GM08714 (cell line): ENCODE results near the gene ATXN7.
A peak's percentile ranks its signal among the peaks of the same experiment; 100 is the strongest.

ENCODE experiments used
- H3K4me3 ChIP-seq: fragments of 200-500 bp; sonication (Bioruptor generic); 2 replicates; pipeline ENCODE4 v1.5.1; 2014; ENCODE audit warnings: mild to moderate bottlenecking, low read length, inconsistent platforms
- ZNF274 ChIP-seq: IDR thresholded peaks from 2 replicates; pipeline ENCODE4 v1.6.1; 2012; ENCODE audit warnings: mild to moderate bottlenecking, low read depth, low read length

The ATXN7 gene

DNA sequence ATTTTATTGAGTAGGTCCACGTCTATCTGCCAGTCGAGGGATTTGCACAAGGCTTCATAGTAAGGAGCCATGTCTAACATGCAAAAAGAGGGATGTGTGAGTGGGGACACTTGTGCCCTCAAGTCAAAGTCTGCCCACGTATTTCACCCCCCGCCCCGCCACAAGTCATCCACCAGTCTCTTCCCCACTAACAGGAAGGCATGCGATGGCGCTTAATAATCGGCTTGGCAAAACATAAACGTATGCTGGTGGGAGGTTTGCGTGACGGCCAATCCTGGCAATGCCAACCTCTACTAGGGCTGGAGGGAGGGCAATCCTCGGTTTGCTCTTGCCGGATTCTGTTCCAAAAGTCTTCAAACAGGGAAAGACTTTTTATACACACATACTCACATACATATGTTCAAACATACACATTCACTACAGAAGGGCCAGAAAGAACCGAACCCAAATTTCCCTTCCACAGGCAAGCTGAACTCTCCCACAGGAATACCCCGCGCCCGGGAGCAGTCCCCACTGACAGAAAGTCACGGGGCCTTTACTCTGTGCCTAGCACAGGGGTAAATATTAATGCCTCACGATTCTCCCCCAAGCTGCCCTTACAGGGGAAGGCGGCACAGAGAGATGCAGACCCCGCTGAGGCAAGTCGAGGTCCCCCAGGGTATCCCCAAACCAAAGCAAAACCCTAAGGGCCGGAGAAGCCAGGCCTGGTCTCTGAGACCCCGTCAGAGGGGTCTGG is 159.0 kb downstream of the ATXN7 start:
- TF ChIP-seq ZNF274 = no peak
- peak overlapping the region; percentile 92 for H3K4me3 ChIP-seq

GRCh38 chr3:64023187-64023860 is 159.7 kb downstream of the ATXN7 start, which contains the start of gene PSMD6:
TSS of gene PSMD6 (minus strand) at chr3:64023494. CDS start at chr3:64023419, 75 bp downstream.
- H3K4me3 ChIP-seq = peak within 1 kb of the TSS; percentile 92
- no peak for TF ChIP-seq ZNF274

- no peak overlapping the region for H3K4me3 ChIP-seq
- TF ChIP-seq ZNF274 = no peak
Observed at GRCh38 chr3:64023861-64024223, 160.2 kb downstream of the ATXN7 start.

DNA sequence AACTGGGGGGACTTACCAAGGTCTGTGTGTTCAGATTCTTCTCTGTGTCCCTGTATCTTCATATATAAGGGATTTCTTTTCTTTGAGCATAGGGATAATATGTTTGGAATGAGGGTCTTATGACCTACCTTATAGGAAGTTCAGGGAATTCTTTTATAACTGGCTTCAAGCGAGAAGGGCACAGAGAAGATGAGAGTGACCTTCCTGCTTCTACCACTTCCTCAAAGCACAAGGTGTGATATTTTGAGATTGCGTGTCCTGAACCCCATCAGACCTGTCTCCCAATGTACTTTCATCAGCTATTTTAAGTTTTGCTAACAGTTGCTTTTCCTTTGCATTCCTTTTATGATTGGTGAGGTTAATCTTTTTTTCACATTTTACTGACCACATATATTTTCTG is 162.7 kb downstream of the ATXN7 start:
- no peak overlapping the region for H3K4me3 ChIP-seq
- TF ChIP-seq ZNF274 = no peak

- no peak for TF ChIP-seq ZNF274
- no peak overlapping the region for H3K4me3 ChIP-seq
Observed at GRCh38 chr3:64027658-64028057, 164.0 kb downstream of the ATXN7 start.

- no peak for TF ChIP-seq ZNF274
- H3K4me3 ChIP-seq = no peak overlapping the region
Observed at GRCh38 chr3:64028754-64029153, 165.1 kb downstream of the ATXN7 start.

DNA sequence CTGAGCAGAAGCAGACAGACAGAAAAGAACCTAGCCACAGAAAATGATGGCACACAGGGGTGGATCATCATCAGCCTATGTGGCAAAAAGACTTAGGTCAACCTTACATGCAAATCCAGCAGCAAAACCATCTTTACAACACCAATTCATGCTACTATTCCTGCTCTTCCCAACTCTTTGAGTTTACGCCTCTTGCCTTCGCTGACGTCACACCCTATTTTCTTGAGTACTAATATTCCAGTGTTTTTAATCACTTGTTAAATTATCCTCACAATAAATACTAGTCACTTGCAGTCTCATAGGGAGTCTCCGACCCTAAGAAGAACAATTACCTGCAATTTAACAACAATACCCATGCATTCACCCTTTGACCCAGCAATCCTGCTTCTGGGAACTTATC is 165.6 kb downstream of the ATXN7 start:
- no peak for TF ChIP-seq ZNF274
- no peak overlapping the region for H3K4me3 ChIP-seq

- TF ChIP-seq ZNF274 = no peak
- peak overlapping the region; percentile 20; the same call in 1 of the 2 replicates for H3K4me3 ChIP-seq
Observed at GRCh38 chr3:64030741-64031140, 167.1 kb downstream of the ATXN7 start.

- no peak overlapping the region for H3K4me3 ChIP-seq
- TF ChIP-seq ZNF274 = no peak
Observed at GRCh38 chr3:64031540-64032508, 168.2 kb downstream of the ATXN7 start.

DNA sequence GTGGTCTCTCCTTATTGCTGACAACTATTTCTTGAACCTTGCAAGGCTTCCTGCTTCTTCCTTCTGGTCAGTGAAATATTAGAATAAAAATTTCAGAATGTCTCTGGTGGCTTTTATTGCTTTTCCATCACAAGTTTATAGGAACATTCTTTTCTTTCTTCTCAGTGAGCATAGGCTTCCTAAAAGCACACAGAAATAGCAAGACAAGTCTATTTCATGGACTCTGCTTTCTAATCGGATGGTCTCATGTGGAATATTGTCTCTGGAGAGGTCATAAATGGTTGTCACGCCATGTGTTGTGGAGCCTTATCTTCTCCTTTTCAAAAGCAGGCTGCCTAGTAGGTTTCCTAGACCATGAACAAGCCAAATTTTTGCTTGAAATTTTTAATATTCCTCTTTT is 169.4 kb downstream of the ATXN7 start:
- H3K4me3 ChIP-seq = no peak overlapping the region
- TF ChIP-seq ZNF274 = no peak

- no peak for TF ChIP-seq ZNF274
- H3K4me3 ChIP-seq = no peak overlapping the region
Observed at GRCh38 chr3:64037084-64037483, 173.4 kb downstream of the ATXN7 start.

GRCh38 chr3:64038253-64038767 is 174.6 kb downstream of the ATXN7 start:
- TF ChIP-seq ZNF274 = no peak

GRCh38 chr3:64039332-64039731 is 175.7 kb downstream of the ATXN7 start:
- TF ChIP-seq ZNF274 = no peak
- no peak overlapping the region for H3K4me3 ChIP-seq

More at GRCh38 chr3:64038253-64038767, 174.6 kb downstream of the ATXN7 start:
- no peak overlapping the region for H3K4me3 ChIP-seq

GRCh38 chr3:64039981-64040733 is 176.5 kb downstream of the ATXN7 start:
- no peak overlapping the region for H3K4me3 ChIP-seq
- TF ChIP-seq ZNF274 = no peak
